ENCODE measurements around the gene MANF.

MANF gene

GRCh38 chr3:51340989-51341636 is 44.0 kb upstream of the MANF start (continued):
- TF ChIP-seq ZC3H10 (CRISPR knock-in tag; IDR thresholded peaks at IDR 0.05) (no peak), OSR1 (CRISPR knock-in tag; IDR thresholded peaks at IDR 0.05) (no peak)

GRCh38 chr3:51343918-51344687 is 41.0 kb upstream of the MANF start:
- no peak for ATAC-seq
- no peak for TF ChIP-seq ESRRG (CRISPR knock-in tag; IDR thresholded peaks at IDR 0.05)
- TF ChIP-seq ZFP30 (CRISPR knock-in tag; IDR thresholded peaks at IDR 0.05): no peak
- TF ChIP-seq OSR1 (CRISPR knock-in tag; IDR thresholded peaks at IDR 0.05): no peak
- no peak for TF ChIP-seq ARNTL (CRISPR knock-in tag; IDR thresholded peaks at IDR 0.05; ENCODE audit: borderline replicate concordance, low read depth)
- no peak for TF ChIP-seq GLIS3 (CRISPR knock-in tag; IDR thresholded peaks at IDR 0.05)

GRCh38 chr3:51350751-51351150 is 34.3 kb upstream of the MANF start:
- TF ChIP-seq ZNF70 (CRISPR knock-in tag; IDR thresholded peaks at IDR 0.05) (no peak), ARNTL (CRISPR knock-in tag; IDR thresholded peaks at IDR 0.05; ENCODE audit: borderline replicate concordance, low read depth) (no peak), TCF4 (CRISPR knock-in tag; IDR thresholded peaks at IDR 0.05; ENCODE audit: borderline replicate concordance) (no peak), TOX (CRISPR knock-in tag; IDR thresholded peaks at IDR 0.05; ENCODE audit: borderline replicate concordance) (no peak), ESRRG (CRISPR knock-in tag; IDR thresholded peaks at IDR 0.05) (no peak), CSDC2 (CRISPR knock-in tag; IDR thresholded peaks at IDR 0.05) (no peak), ZNF565 (CRISPR knock-in tag; conservative IDR thresholded peaks at IDR 0.05; ENCODE audit: low read depth) (no peak), BACH2 (CRISPR knock-in tag; IDR thresholded peaks at IDR 0.05; ENCODE audit: borderline replicate concordance) (no peak), RARB (CRISPR knock-in tag; IDR thresholded peaks at IDR 0.05) (no peak), ZNF8 (CRISPR knock-in tag; IDR thresholded peaks at IDR 0.05) (no peak), SNAI2 (CRISPR knock-in tag; IDR thresholded peaks at IDR 0.05) (no peak), PPARA (CRISPR knock-in tag; IDR thresholded peaks at IDR 0.05; ENCODE audit: borderline replicate concordance) (no peak), TSHZ2 (CRISPR knock-in tag; IDR thresholded peaks at IDR 0.05) (no peak), ZFP30 (CRISPR knock-in tag; IDR thresholded peaks at IDR 0.05) (no peak)
- no peak for ATAC-seq

GRCh38 chr3:51353131-51353530 is 32.0 kb upstream of the MANF start:
- no peak for ATAC-seq
- TF ChIP-seq SNAI2 (CRISPR knock-in tag; IDR thresholded peaks at IDR 0.05): no peak
- TF ChIP-seq ZNF8 (CRISPR knock-in tag; IDR thresholded peaks at IDR 0.05): no peak
- TF ChIP-seq RARB (CRISPR knock-in tag; IDR thresholded peaks at IDR 0.05): no peak
- TF ChIP-seq CSRNP3 (CRISPR knock-in tag; IDR thresholded peaks at IDR 0.05): no peak
- TF ChIP-seq ZFP30 (CRISPR knock-in tag; IDR thresholded peaks at IDR 0.05): no peak
- no peak for TF ChIP-seq ESRRG (CRISPR knock-in tag; IDR thresholded peaks at IDR 0.05)
- TF ChIP-seq ZNF565 (CRISPR knock-in tag; conservative IDR thresholded peaks at IDR 0.05; ENCODE audit: low read depth): no peak
- no peak for TF ChIP-seq ZNF70 (CRISPR knock-in tag; IDR thresholded peaks at IDR 0.05)
- TF ChIP-seq TSHZ2 (CRISPR knock-in tag; IDR thresholded peaks at IDR 0.05): no peak
- TF ChIP-seq CREB5 (CRISPR knock-in tag; IDR thresholded peaks at IDR 0.05; ENCODE audit: low read depth): no peak
- TF ChIP-seq ZFP3 (CRISPR knock-in tag; IDR thresholded peaks at IDR 0.05): no peak
- TF ChIP-seq BACH2 (CRISPR knock-in tag; IDR thresholded peaks at IDR 0.05; ENCODE audit: borderline replicate concordance): no peak

Data from SK-N-SH treated with all-trans-retinoic acid at 6 μM for 48 hours (cell line).